Small intestine (tissue), 16 donors: ENCODE measurements around the gene WDR43. TPM values are rescaled to one million over a fixed set of nuclear protein-coding genes. Genes with fewer than 3 reads are reported as not detected.
A peak's percentile ranks its signal among the peaks of the same experiment; 100 is the strongest.

Experiments
- DNase-seq, 2 donors: peaks; one replicate each; pipeline versions ENCODE4 v3.0.0 to v3.0.0-alpha.2; 2013
- FAIRE-seq: peaks from 2 replicates; lab custom pipeline; 2012; peaks lifted over from hg19 to GRCh38; lab: Jason Lieb, UNC
- H3K27ac ChIP-seq, 3 donors: one replicate each; pipeline ENCODE4 v1.5.1; 2013; ENCODE audit warnings: low read length in 2 of 3, mild to moderate bottlenecking in 2 of 3, control low read depth in 1 of 3, inconsistent platforms in 1 of 3, low read depth in 1 of 3, moderate library complexity in 1 of 3
- H3K27me3 ChIP-seq, 3 donors: one replicate each; pipeline ENCODE4 v1.6.1; 2013; ENCODE audit warnings: low read length in 3 of 3, inconsistent platforms in 1 of 3; ENCODE audit not compliant: control insufficient read depth in 3 of 3, insufficient read depth in 3 of 3
- H3K36me3 ChIP-seq, 3 donors: one replicate each; pipeline ENCODE4 v1.6.1; 2013; ENCODE audit warnings: low read length in 3 of 3, inconsistent platforms in 1 of 3, low read depth in 1 of 3, mild to moderate bottlenecking in 1 of 3, moderate library complexity in 1 of 3; ENCODE audit not compliant: control insufficient read depth in 3 of 3, insufficient read depth in 2 of 3
- H3K4me1 ChIP-seq, 3 donors: one replicate each; pipeline ENCODE4 v1.6.1; 2013; ENCODE audit warnings: low read length in 2 of 3, inconsistent platforms in 1 of 3, low read depth in 1 of 3, mild to moderate bottlenecking in 1 of 3, moderate library complexity in 1 of 3; ENCODE audit not compliant: control insufficient read depth in 3 of 3, insufficient read depth in 2 of 3
- H3K4me3 ChIP-seq, 3 donors: one replicate each; pipeline ENCODE4 v1.5.1; 2013; ENCODE audit warnings: low read length in 3 of 3, control low read depth in 1 of 3, inconsistent platforms in 1 of 3, low read depth in 1 of 3, mild to moderate bottlenecking in 1 of 3, moderate library complexity in 1 of 3
- H3K9me3 ChIP-seq, 2 donors: one replicate each; pipeline ENCODE4 v1.6.1; 2013; ENCODE audit warnings: low read depth in 1 of 2, low read length in 1 of 2; ENCODE audit not compliant: control insufficient read depth in 2 of 2, insufficient read depth in 1 of 2
- WGBS, 3 donors: extraction: QIAGEN DNeasy Blood & Tissue Kit; methylation state at CpG; one replicate each; pipeline ENCODE4 v1.1.7; 2013; 5-methylcytosine and 5-hydroxymethylcytosine counted together
- long read RNA-seq, 10 donors: transcript quantifications; one replicate each; lab custom pipeline, GENCODE V29; 2026
- polyA plus RNA-seq, 4 donors: library from polyadenylated mRNA; stranded (reverse) in 3 of 4; unstranded in 1 of 4; fragments of 200-250 nt in 3 of 4; fragments of 120-200 nt in 1 of 4; gene quantifications; one replicate each; pipeline versions ENCODE4 v1.2.1 to v1.2.3, GENCODE V29; 2013
- donor health status: healthy with polysubstance abuse.
- donor health status: control.
- donor health status: control.
- donor health status: Bipolar disorder and iron deficiency.
- donor health status: healthy.

WDR43 gene
- 10 to 100 TPM; 10.5 to 31.4 (median 15.1) TPM for polyA plus RNA-seq
- long read RNA-seq, donor 1: 0 reads
- long read RNA-seq, donor 2, partial matches to known transcripts: 0 of 3 reads
- long read RNA-seq, donor 2, other reads (novel, unspliced or antisense): 0 of 3 reads
- long read RNA-seq, donor 3, partial matches to known transcripts: 13 of 15 reads
- long read RNA-seq, donor 3, other reads (novel, unspliced or antisense): 0 of 15 reads
- long read RNA-seq, donor 4: 0 reads
- long read RNA-seq, donor 5: 0 reads
- long read RNA-seq, donor 6, partial matches to known transcripts: 0 of 4 reads
- long read RNA-seq, donor 6, other reads (novel, unspliced or antisense): 0 of 4 reads
- long read RNA-seq, donor 7: 0 reads
- long read RNA-seq, donor 8: 0 reads
- long read RNA-seq, donor 9, partial matches to known transcripts: 0 of 4 reads
- long read RNA-seq, donor 9, other reads (novel, unspliced or antisense): 0 of 4 reads
- long read RNA-seq, donor 10, partial matches to known transcripts: 13 of 17 reads
- long read RNA-seq, donor 10, other reads (novel, unspliced or antisense): 0 of 17 reads

GRCh38 chr2:28894470-28895188, at the start of gene WDR43:
WDR43 (plus strand) TSS chr2:28894667; CDS start chr2:28894699, 32 bp downstream.
- no peaks in the 10 kb centered on the region for H3K36me3 ChIP-seq
- DNase-seq (peak; percentile 99), FAIRE-seq (no peak)
- peaks cover 0 to 6% of the 10 kb centered on the region in 2 donors for H3K9me3 ChIP-seq
- no peaks in the 10 kb centered on the region for H3K27me3 ChIP-seq
- peak within 1 kb of the TSS; percentile 81 to 92 (median 84) for H3K4me3 ChIP-seq
- WGBS, 3 donors: 0 to 1% (median 0%) methylated on average over 68 to 79 of the region's 79 CpGs
- peak within 1 kb of the TSS; percentile 43 to 97 (median 70) for H3K27ac ChIP-seq
- peaks cover 0 to 17% (median 3%) of the 10 kb centered on the region in 3 donors for H3K4me1 ChIP-seq

- no peak overlapping the region for H3K27ac ChIP-seq
- no peaks in the 10 kb centered on the region for H3K9me3 ChIP-seq
- no peak for FAIRE-seq
- no peaks in the 10 kb centered on the region for H3K4me1 ChIP-seq
- no peak for DNase-seq
- H3K36me3 ChIP-seq: peaks cover 0 to 12% (median 0%) of the 10 kb centered on the region in 3 donors
- no peaks in the 10 kb centered on the region for H3K27me3 ChIP-seq
- H3K4me3 ChIP-seq: no peak overlapping the region
- 90 to 92% (median 92%) methylated on average over 1 of the region's 1 CpG for WGBS, 3 donors
Observed at GRCh38 chr2:28855193-28855592, 39.3 kb upstream of the WDR43 start.

- H3K9me3 ChIP-seq: no peaks in the 10 kb centered on the region
- H3K4me3 ChIP-seq: no peak overlapping the region
- H3K27ac ChIP-seq: no peak overlapping the region
- FAIRE-seq (no peak), DNase-seq (no peak)
- no peaks in the 10 kb centered on the region for H3K27me3 ChIP-seq
- H3K4me1 ChIP-seq: no peaks in the 10 kb centered on the region
- peaks cover 0 to 12% (median 0%) of the 10 kb centered on the region in 3 donors for H3K36me3 ChIP-seq
Observed at GRCh38 chr2:28855977-28856376, 38.5 kb upstream of the WDR43 start.

GRCh38 chr2:28868611-28869010, 25.9 kb upstream of the WDR43 start:
- 49 to 78% (median 73%) methylated on average over 12 of the region's 12 CpGs for WGBS, 3 donors
- H3K4me3 ChIP-seq: peak overlapping the region in 2 of 3 donors; percentile 10 to 51
- peaks cover 0 to 8% (median 0%) of the 10 kb centered on the region in 3 donors for H3K36me3 ChIP-seq
- no peak overlapping the region for H3K27ac ChIP-seq
- FAIRE-seq (no peak), DNase-seq (peak in 1 of 2 donors; percentile 48)
- H3K4me1 ChIP-seq: peaks cover 4 to 8% (median 5%) of the 10 kb centered on the region in 3 donors
- no peaks in the 10 kb centered on the region for H3K9me3 ChIP-seq
- no peaks in the 10 kb centered on the region for H3K27me3 ChIP-seq

- FAIRE-seq (no peak), DNase-seq (no peak)
- 0% methylated on average over 29 of the region's 29 CpGs for WGBS, 3 donors
- Histone ChIP-seq H3K4me3 (peak overlapping the region; percentile 73 to 88 (median 82)), H3K4me1 (peaks cover 4 to 8% (median 5%) of the 10 kb centered on the region in 3 donors), H3K36me3 (peaks cover 0 to 8% (median 0%) of the 10 kb centered on the region in 3 donors), H3K9me3 (no peaks in the 10 kb centered on the region), H3K27me3 (no peaks in the 10 kb centered on the region), H3K27ac (peak overlapping the region; percentile 44 to 91 (median 79))
Observed at GRCh38 chr2:28869494-28870145, 24.8 kb upstream of the WDR43 start.

- peak within 1 kb of the TSS; percentile 44 to 91 (median 79) for H3K27ac ChIP-seq
- DNase-seq (peak; percentile 95 to 99), FAIRE-seq (no peak)
- H3K36me3 ChIP-seq: peaks cover 0 to 8% (median 0%) of the 10 kb centered on the region in 3 donors
- no peaks in the 10 kb centered on the region for H3K27me3 ChIP-seq
- peaks cover 4 to 8% (median 5%) of the 10 kb centered on the region in 3 donors for H3K4me1 ChIP-seq
- WGBS, 3 donors: 0% methylated on average over 51 to 57 of the region's 57 CpGs
- peak within 1 kb of the TSS; percentile 73 to 88 (median 82) for H3K4me3 ChIP-seq
- H3K9me3 ChIP-seq: no peaks in the 10 kb centered on the region
Observed at GRCh38 chr2:28870146-28870891, 24.1 kb upstream of the WDR43 start, which contains the start of gene TRMT61B. TRMT61B (minus strand) TSS chr2:28870309; CDS start chr2:28870277, 32 bp downstream.

- FAIRE-seq (no peak), DNase-seq (no peak)
- H3K27ac ChIP-seq: no peak overlapping the region
- H3K4me1 ChIP-seq: peaks cover 4 to 5% (median 5%) of the 10 kb centered on the region in 3 donors
- 66 to 83% (median 75%) methylated on average over 3 of the region's 3 CpGs for WGBS, 3 donors
- peaks cover 0 to 4% (median 0%) of the 10 kb centered on the region in 3 donors for H3K27me3 ChIP-seq
- no peaks in the 10 kb centered on the region for H3K9me3 ChIP-seq
- H3K4me3 ChIP-seq: no peak overlapping the region
- peaks cover 0 to 5% (median 0%) of the 10 kb centered on the region in 3 donors for H3K36me3 ChIP-seq
Observed at GRCh38 chr2:28871620-28872019, 22.8 kb upstream of the WDR43 start.
